ENCODE results near the gene CDC16.
"Not testable (repeated sequence)": the region's sequence is repeated elsewhere in the genome, so short reads cannot be mapped to it uniquely, and the experiment has no call there.

CDC16 gene

DNA sequence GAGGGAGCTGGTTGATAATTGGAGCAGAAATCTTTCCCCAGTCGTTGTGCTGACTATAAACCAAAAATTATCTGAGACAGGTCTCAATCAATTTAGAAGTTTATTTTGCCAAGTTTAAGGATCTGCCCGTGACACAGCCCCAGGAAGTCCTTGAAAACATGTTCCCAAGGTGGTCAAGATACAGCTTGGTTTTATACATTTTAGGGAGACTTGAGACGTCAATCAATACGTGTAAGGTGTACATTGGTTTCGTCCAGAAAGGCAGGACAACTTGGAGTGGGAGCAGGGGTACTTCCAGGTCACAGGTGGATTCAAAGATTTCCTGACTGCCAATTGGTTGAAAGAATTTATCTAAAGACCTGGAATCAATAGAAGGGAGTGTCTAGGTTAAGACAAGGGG is 38.1 kb upstream of the CDC16 start:
- no peak overlapping the region for H3K4me3 ChIP-seq (replicated peaks; ENCODE audit: insufficient read depth, low read length)
- DNase-seq (ENCODE audit: low read depth in 1 of 2, low spot score in 1 of 2): no peak
- no peak overlapping the region for H3K27ac ChIP-seq (replicated peaks)
- H3K27me3 ChIP-seq (ENCODE audit: insufficient read depth, poor library complexity, severe bottlenecking): no peaks in the 10 kb centered on the region
- no peak for TF ChIP-seq POLR2AphosphoS5 (IDR thresholded peaks at IDR 0.05; ENCODE audit: low read depth)
- TF ChIP-seq REST (IDR thresholded peaks at IDR 0.05; ENCODE audit: insufficient replicate concordance, low read depth): no peak
- TF ChIP-seq, protein P1, sequence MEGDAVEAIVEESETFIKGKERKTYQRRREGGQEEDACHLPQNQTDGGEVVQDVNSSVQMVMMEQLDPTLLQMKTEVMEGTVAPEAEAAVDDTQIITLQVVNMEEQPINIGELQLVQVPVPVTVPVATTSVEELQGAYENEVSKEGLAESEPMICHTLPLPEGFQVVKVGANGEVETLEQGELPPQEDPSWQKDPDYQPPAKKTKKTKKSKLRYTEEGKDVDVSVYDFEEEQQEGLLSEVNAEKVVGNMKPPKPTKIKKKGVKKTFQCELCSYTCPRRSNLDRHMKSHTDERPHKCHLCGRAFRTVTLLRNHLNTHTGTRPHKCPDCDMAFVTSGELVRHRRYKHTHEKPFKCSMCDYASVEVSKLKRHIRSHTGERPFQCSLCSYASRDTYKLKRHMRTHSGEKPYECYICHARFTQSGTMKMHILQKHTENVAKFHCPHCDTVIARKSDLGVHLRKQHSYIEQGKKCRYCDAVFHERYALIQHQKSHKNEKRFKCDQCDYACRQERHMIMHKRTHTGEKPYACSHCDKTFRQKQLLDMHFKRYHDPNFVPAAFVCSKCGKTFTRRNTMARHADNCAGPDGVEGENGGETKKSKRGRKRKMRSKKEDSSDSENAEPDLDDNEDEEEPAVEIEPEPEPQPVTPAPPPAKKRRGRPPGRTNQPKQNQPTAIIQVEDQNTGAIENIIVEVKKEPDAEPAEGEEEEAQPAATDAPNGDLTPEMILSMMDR (IDR thresholded peaks at IDR 0.05; ENCODE audit: insufficient read depth, low read length): no peak
- TF ChIP-seq SPI1 (IDR thresholded peaks at IDR 0.05; ENCODE audit: borderline replicate concordance, low read depth): no peak
- no peak for TF ChIP-seq GABPA (IDR thresholded peaks at IDR 0.05; ENCODE audit: low read depth)

- Histone ChIP-seq H3K27ac (replicated peaks) (no peak overlapping the region), H3K27me3 (ENCODE audit: insufficient read depth, poor library complexity, severe bottlenecking) (no peaks in the 10 kb centered on the region), H3K4me3 (replicated peaks; ENCODE audit: insufficient read depth, low read length) (no peak overlapping the region)
- DNase-seq (ENCODE audit: low read depth in 1 of 2, low spot score in 1 of 2): no peak
- TF ChIP-seq POLR2AphosphoS5 (IDR thresholded peaks at IDR 0.05; ENCODE audit: low read depth): no peak
- TF ChIP-seq GABPA (IDR thresholded peaks at IDR 0.05; ENCODE audit: low read depth): no peak
- TF ChIP-seq, protein P1 (IDR thresholded peaks at IDR 0.05; ENCODE audit: insufficient read depth, low read length): no peak
- no peak for TF ChIP-seq REST (IDR thresholded peaks at IDR 0.05; ENCODE audit: insufficient replicate concordance, low read depth)
- no peak for TF ChIP-seq SPI1 (IDR thresholded peaks at IDR 0.05; ENCODE audit: borderline replicate concordance, low read depth)
Measured at GRCh38 chr13:114198556-114198955, 36.1 kb upstream of the CDC16 start.

DNA sequence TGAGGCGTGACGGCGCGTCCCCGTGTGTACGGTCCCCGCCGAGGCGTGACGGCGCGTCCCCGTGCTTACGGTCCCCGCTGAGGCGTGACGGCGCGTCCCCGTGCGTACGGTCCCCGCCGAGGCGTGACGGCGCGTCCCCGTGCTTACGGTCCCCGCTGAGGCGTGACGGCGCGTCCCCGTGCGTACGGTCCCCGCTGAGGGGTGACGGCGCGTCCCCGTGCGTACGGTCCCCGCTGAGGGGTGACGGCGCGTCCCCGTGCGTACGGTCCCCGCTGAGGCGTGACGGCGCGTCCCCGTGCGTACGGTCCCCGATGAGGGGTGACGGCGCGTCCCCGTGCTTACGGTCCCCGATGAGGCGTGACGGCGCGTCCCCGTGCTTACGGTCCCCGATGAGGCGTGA is 35.2 kb upstream of the CDC16 start:
- H3K27ac ChIP-seq (replicated peaks); H3K4me3 ChIP-seq (replicated peaks; ENCODE audit: insufficient read depth, low read length); H3K27me3 ChIP-seq (ENCODE audit: insufficient read depth, poor library complexity, severe bottlenecking); DNase-seq (ENCODE audit: low read depth in 1 of 2, low spot score in 1 of 2): not testable (repeated sequence)

DNA sequence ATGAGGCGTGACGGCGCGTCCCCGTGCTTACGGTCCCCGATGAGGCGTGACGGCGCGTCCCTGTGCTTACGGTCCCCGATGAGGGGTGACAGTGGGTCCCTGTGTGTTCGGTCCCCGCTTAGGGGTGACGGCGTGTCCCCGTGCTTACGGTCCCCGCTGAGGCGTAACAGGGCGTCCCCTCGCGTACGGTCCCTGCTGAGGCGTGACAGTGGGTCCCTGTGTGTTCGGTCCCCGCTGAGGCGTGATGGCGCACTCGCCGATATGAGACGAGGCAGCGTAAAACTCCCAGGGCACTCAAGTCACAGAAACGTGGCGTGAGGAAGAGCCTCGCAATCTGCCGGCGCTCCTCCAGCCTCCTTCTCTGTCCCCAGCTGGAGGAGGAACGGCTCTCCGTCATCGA is 34.7 kb upstream of the CDC16 start:
- H3K27ac ChIP-seq (replicated peaks): no peak overlapping the region
- DNase-seq (ENCODE audit: low read depth in 1 of 2, low spot score in 1 of 2): no peak
- no peaks in the 10 kb centered on the region for H3K27me3 ChIP-seq (ENCODE audit: insufficient read depth, poor library complexity, severe bottlenecking)
- H3K4me3 ChIP-seq (replicated peaks; ENCODE audit: insufficient read depth, low read length): no peak overlapping the region
- TF ChIP-seq, protein P1 (IDR thresholded peaks at IDR 0.05; ENCODE audit: insufficient read depth, low read length): no peak
- no peak for TF ChIP-seq GABPA (IDR thresholded peaks at IDR 0.05; ENCODE audit: low read depth)
- no peak for TF ChIP-seq SPI1 (IDR thresholded peaks at IDR 0.05; ENCODE audit: borderline replicate concordance, low read depth)
- no peak for TF ChIP-seq POLR2AphosphoS5 (IDR thresholded peaks at IDR 0.05; ENCODE audit: low read depth)
- TF ChIP-seq REST (IDR thresholded peaks at IDR 0.05; ENCODE audit: insufficient replicate concordance, low read depth): no peak

Data from HL-60 (cell line).